Hepatocyte (in vitro differentiated cells): ENCODE measurements around the gene RPUSD4.

ENCODE experiments used
- EZH2phosphoT487 ChIP-seq: fragments of 200-600 bp; sonication (generic); IDR thresholded peaks from one replicate; pipeline ENCODE4 v1.6.1; 2018; ENCODE audit warnings: antibody characterized with exemption, mild to moderate bottlenecking, low read depth, moderate library complexity; ENCODE audit not compliant: unreplicated experiment, severe bottlenecking
- TF ChIP-seq, protein P1 (sequence below): fragments of 200-600 bp; sonication (generic); IDR thresholded peaks from 2 replicates; pipeline ENCODE4 v1.5.1; 2016; ENCODE audit warnings: antibody characterized with exemption, mild to moderate bottlenecking; ENCODE audit not compliant: poor library complexity

- TF ChIP-seq EZH2phosphoT487, result no peak
- TF ChIP-seq, protein P1, sequence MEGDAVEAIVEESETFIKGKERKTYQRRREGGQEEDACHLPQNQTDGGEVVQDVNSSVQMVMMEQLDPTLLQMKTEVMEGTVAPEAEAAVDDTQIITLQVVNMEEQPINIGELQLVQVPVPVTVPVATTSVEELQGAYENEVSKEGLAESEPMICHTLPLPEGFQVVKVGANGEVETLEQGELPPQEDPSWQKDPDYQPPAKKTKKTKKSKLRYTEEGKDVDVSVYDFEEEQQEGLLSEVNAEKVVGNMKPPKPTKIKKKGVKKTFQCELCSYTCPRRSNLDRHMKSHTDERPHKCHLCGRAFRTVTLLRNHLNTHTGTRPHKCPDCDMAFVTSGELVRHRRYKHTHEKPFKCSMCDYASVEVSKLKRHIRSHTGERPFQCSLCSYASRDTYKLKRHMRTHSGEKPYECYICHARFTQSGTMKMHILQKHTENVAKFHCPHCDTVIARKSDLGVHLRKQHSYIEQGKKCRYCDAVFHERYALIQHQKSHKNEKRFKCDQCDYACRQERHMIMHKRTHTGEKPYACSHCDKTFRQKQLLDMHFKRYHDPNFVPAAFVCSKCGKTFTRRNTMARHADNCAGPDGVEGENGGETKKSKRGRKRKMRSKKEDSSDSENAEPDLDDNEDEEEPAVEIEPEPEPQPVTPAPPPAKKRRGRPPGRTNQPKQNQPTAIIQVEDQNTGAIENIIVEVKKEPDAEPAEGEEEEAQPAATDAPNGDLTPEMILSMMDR, result no peak
Observed at GRCh38 chr11:126232683-126233082, 21.2 kb upstream of the RPUSD4 start.
